NB4 (cell line): Measurements from ENCODE around the gene NOS1.

Experiments used
- DNase-seq: peaks from one replicate; pipeline ENCODE4 v3.0.0; 2010; ENCODE audit warnings: low read depth
- H3K4me3 ChIP-seq: one replicate; pipeline ENCODE4 v1.5.1; 2011; ENCODE audit warnings: mild to moderate bottlenecking, low read depth, low read length, moderate library complexity
- CTCF ChIP-seq: IDR thresholded peaks from one replicate; pipeline ENCODE4 v1.5.1; 2012; ENCODE audit warnings: low read depth, low read length
- MAX ChIP-seq: IDR thresholded peaks from 2 replicates; pipeline ENCODE4 v1.6.1; 2011; ENCODE audit warnings: low read depth, low read length
- MYC ChIP-seq: IDR thresholded peaks from 2 replicates; pipeline ENCODE4 v1.6.1; 2011; ENCODE audit warnings: low read depth, low read length
- POLR2A ChIP-seq: IDR thresholded peaks from 2 replicates; pipeline ENCODE4 v1.6.1; 2011; ENCODE audit warnings: mild to moderate bottlenecking; ENCODE audit not compliant: insufficient read length; ENCODE audit errors: extremely low read depth

The NOS1 gene

GRCh38 chr12:117277875-117278274 is 83.6 kb downstream of the NOS1 start:
- TF ChIP-seq MYC (no peak), POLR2A (no peak), MAX (no peak), CTCF (no peak)
- no peak for DNase-seq
- no peak overlapping the region for H3K4me3 ChIP-seq

DNA sequence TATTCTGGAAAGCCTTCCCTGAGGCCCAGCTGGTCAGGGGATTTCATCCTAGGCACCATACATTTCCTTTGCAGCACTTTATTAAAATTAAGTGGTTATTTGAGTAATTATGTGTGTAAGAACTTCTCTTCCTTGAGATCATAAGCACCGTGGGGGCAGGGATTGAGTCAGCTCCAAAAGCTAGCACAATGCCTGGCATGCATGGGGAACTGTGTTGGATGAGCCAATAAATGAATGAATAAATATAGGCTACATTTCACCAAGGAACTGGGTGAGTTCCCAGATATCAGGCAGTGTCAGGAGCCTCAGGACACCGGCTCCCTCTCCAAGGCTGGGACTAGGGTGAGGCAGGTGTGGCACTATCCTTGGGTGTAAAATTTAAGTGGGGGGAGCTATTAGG is 88.3 kb downstream of the NOS1 start:
- no peak overlapping the region for H3K4me3 ChIP-seq
- DNase-seq, result no peak
- TF ChIP-seq POLR2A (no peak), CTCF (no peak), MAX (no peak), MYC (no peak)

GRCh38 chr12:117272690-117273089 is 88.7 kb downstream of the NOS1 start:
- H3K4me3 ChIP-seq, result no peak overlapping the region
- TF ChIP-seq CTCF, result no peak
- no peak for TF ChIP-seq MAX
- no peak for TF ChIP-seq MYC
- no peak for TF ChIP-seq POLR2A
- DNase-seq, result no peak

- no peak overlapping the region for H3K4me3 ChIP-seq
- TF ChIP-seq CTCF (no peak), MAX (no peak), MYC (no peak), POLR2A (no peak)
- DNase-seq, result no peak
These were observed 98.7 kb downstream of the NOS1 start for GRCh38 chr12:117262749-117263148.

DNA sequence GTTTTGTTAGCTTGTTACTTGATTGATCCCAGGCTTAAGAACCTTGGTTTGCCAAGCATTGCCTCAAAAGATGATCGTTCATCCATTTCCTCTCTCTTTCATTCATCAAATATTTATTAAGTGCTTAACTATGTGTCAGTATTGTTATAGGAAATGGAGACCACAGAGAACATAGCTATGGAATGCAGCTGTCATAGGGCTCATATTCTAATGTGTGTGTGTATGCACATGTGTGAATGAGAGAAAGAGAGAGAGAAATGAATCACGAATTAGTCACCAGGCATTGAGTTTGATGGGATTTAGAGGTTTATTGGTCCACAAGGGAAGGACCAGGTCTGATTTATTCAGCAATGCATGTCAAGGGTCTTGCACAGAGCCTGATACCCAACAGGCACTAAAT is 100.2 kb downstream of the NOS1 start:
- DNase-seq, result no peak
- no peak overlapping the region for H3K4me3 ChIP-seq
- TF ChIP-seq CTCF (no peak), POLR2A (no peak), MAX (no peak), MYC (no peak)

DNA sequence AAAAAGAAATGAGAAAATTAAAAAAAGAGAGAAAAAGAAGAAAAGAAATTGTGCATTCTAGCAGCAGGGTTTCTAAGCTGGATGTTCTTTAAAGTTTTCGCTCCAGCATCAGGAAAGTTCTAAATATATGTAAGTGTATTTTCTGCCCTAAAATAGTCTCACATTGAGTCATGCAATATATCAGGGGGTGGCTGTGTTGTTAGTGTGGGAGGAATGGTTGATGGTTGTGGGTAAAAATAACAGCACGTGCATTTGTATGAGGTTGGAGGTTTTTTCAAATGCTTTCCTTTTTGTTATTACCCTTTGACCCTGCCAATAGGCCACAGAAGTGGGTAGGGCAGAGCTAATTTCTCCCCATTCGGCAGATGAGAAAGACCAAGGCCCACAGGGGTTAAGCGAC is 106.0 kb downstream of the NOS1 start:
- no peak overlapping the region for H3K4me3 ChIP-seq
- DNase-seq, result no peak
- TF ChIP-seq POLR2A (no peak), MYC (no peak), MAX (no peak), CTCF (no peak)
